Left hindlimb (tissue), 1 donor: Measurements from ENCODE around the gene OR1E2.
"Not testable (repeated sequence)": the region's sequence is repeated elsewhere in the genome, so short reads cannot be mapped to it uniquely, and the experiment has no call there.

Experiments used
- DNase-seq: peaks from one replicate; pipeline ENCODE4 v3.0.0-alpha.2; 2018

The OR1E2 gene

GRCh38 chr17:3397801-3398200 lies 35.8 kb downstream of the OR1E2 start:
- DNase-seq = not testable (repeated sequence)

GRCh38 chr17:3389791-3390190 lies 43.9 kb downstream of the OR1E2 start:
- DNase-seq = no peak

DNA sequence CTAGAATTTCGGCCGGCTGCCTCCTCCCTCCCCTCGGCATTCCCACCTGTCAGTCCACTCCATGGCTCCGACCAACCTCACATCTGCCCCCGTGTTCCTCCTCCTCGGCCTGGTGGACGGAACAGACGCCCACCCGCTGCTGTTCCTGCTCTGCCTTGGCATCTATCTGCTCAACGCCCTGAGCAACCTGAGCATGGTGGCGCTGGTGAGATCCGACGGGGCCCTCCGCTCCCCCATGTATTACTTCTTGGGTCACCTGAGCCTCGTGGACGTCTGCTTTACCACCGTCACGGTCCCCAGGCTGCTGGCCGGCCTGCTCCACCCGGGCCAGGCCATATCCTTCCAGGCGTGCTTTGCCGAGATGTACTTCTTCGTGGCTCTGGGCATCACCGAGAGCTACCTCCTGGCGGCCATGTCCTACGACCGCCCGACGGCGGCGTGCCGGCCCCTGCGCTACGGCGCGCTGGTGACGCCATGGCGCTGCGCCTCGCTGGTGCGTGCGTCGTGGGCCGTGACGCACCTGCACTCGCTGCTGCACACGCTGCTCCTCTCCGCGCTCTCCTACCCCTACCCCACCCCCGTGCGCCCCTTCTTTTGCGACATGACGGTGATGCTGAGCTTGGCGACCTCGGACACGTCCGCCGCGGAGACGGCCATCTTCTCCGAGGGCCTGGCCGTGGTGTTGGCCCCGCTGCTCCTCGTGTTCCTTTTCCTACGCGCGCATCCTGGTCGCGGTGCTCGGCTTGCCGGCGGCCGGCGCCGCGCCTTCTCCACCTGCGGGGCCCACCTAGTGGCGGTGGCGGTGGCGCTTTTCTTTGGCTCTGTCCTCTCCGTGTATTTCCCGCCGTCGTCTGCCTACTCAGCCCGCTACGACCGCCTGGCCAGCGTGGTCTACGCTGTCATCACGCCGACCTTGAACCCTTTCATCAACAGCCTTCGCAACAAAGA lies 47.5 kb downstream of the OR1E2 start, which contains the start of gene OR3A2:
OR3A2 (minus strand) TSS at position 440 of the 948 bp plus-strand sequence.
- DNase-seq = no peak
